Stimulated activated naive CD8-positive, alpha-beta T cell treated with anti-CD3 and anti-CD28 coated beads, Interleukin-15, Interleukin-2, amounts not matched to agents 100 ng/mL and 50 ng/mL, for 24 hours (primary cell): ENCODE data around the gene PPIP5K1.

Experiments used
- H3K27ac Mint-ChIP-seq: one replicate; pipeline ENCODE4 v1.8.0; 2021; ENCODE audit warnings: mild to moderate bottlenecking, mixed read lengths
- H3K27me3 Mint-ChIP-seq: one replicate; pipeline ENCODE4 v1.8.0; 2021; ENCODE audit warnings: mixed read lengths
- H3K36me3 Mint-ChIP-seq: one replicate; pipeline ENCODE4 v1.8.0; 2021; ENCODE audit warnings: low read depth, mixed read lengths
- H3K4me1 Mint-ChIP-seq: one replicate; pipeline ENCODE4 v1.8.0; 2021; ENCODE audit warnings: low read depth, mixed read lengths
- H3K4me3 Mint-ChIP-seq: one replicate; pipeline ENCODE4 v1.8.0; 2021; ENCODE audit warnings: mild to moderate bottlenecking, mixed read lengths
- H3K9me3 Mint-ChIP-seq: one replicate; pipeline ENCODE4 v1.8.0; 2021; ENCODE audit warnings: mixed read lengths

Gene PPIP5K1

DNA sequence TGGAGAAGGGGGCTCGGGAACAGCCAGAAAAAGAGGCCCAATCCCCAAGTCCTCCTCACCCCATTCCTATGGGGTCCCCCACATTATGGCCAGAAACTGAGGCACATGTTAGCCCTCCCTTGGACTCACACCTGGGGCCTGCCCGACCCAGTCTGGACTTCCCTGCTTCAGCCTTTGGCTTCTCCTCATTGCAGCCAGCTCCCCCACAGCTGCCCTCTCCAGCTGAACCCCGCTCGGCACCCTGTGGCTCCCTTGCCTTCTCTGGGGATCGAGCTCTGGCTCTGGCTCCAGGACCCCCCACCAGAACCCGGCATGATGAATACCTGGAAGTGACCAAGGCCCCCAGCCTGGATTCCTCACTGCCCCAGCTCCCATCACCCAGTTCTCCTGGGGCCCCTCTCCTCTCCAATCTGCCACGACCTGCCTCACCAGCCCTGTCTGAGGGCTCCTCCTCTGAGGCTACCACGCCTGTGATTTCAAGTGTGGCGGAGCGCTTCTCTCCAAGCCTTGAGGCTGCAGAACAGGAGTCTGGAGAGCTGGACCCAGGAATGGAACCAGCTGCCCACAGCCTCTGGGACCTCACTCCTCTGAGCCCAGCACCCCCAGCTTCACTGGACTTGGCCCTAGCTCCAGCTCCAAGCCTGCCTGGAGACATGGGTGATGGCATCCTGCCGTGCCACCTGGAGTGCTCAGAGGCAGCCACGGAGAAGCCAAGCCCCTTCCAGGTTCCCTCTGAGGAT is 62.0 kb downstream of the PPIP5K1 start:
- Mint-ChIP-seq H3K4me3 (no peak overlapping the region), H3K27ac (no peak overlapping the region), H3K9me3 (no peaks in the 10 kb centered on the region), H3K27me3 (no peaks in the 10 kb centered on the region), H3K36me3 (no peaks in the 10 kb centered on the region), H3K4me1 (no peaks in the 10 kb centered on the region)

DNA sequence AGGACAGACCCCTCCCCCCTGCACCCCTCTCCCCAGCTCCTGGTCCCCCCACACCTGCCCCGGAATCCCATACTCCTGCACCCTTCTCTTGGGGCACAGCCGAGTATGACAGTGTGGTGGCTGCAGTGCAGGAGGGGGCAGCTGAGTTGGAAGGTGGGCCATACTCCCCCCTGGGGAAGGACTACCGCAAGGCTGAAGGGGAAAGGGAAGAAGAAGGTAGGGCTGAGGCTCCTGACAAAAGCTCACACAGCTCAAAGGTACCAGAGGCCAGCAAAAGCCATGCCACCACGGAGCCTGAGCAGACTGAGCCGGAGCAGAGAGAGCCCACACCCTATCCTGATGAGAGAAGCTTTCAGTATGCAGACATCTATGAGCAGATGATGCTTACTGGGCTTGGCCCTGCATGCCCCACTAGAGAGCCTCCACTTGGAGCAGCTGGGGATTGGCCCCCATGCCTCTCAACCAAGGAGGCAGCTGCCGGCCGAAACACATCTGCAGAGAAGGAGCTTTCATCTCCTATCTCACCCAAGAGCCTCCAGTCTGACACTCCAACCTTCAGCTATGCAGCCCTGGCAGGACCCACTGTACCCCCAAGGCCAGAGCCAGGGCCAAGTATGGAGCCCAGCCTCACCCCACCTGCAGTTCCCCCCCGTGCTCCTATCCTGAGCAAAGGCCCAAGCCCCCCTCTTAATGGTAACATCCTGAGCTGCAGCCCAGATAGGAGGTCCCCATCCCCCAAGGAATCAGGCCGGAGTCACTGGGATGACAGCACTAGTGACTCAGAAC is 62.8 kb downstream of the PPIP5K1 start:
- Mint-ChIP-seq H3K27me3 (no peaks in the 10 kb centered on the region), H3K36me3 (no peaks in the 10 kb centered on the region), H3K9me3 (no peaks in the 10 kb centered on the region), H3K4me3 (no peak overlapping the region), H3K4me1 (no peaks in the 10 kb centered on the region), H3K27ac (no peak overlapping the region)

DNA sequence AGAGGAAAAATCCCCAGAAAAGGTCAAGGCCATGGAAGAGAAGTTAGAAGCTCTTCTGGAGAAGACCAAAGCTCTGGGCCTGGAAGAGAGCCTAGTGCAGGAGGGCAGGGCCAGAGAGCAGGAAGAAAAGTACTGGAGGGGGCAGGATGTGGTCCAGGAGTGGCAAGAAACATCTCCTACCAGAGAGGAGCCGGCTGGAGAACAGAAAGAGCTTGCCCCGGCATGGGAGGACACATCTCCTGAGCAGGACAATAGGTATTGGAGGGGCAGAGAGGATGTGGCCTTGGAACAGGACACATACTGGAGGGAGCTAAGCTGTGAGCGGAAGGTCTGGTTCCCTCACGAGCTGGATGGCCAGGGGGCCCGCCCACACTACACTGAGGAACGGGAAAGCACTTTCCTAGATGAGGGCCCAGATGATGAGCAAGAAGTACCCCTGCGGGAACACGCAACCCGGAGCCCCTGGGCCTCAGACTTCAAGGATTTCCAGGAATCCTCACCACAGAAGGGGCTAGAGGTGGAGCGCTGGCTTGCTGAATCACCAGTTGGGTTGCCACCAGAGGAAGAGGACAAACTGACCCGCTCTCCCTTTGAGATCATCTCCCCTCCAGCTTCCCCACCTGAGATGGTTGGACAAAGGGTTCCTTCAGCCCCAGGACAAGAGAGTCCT is 63.6 kb downstream of the PPIP5K1 start:
- Mint-ChIP-seq H3K36me3 (no peaks in the 10 kb centered on the region), H3K4me3 (no peak overlapping the region), H3K4me1 (no peaks in the 10 kb centered on the region), H3K27ac (no peak overlapping the region), H3K27me3 (no peaks in the 10 kb centered on the region), H3K9me3 (no peaks in the 10 kb centered on the region)

DNA sequence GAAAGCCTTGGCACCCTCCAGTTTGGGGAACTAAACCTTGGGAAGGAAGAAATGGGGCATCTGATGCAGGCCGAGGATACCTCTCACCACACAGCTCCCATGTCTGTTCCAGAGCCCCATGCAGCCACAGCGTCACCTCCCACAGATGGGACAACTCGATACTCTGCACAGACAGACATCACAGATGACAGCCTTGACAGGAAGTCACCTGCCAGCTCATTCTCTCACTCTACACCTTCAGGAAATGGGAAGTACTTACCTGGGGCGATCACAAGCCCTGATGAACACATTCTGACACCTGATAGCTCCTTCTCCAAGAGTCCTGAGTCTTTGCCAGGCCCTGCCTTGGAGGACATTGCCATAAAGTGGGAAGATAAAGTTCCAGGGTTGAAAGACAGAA is 64.9 kb downstream of the PPIP5K1 start:
- no peaks in the 10 kb centered on the region for H3K4me1 Mint-ChIP-seq
- no peaks in the 10 kb centered on the region for H3K36me3 Mint-ChIP-seq
- no peaks in the 10 kb centered on the region for H3K9me3 Mint-ChIP-seq
- H3K27ac Mint-ChIP-seq = no peak overlapping the region
- no peaks in the 10 kb centered on the region for H3K27me3 Mint-ChIP-seq
- no peak overlapping the region for H3K4me3 Mint-ChIP-seq

DNA sequence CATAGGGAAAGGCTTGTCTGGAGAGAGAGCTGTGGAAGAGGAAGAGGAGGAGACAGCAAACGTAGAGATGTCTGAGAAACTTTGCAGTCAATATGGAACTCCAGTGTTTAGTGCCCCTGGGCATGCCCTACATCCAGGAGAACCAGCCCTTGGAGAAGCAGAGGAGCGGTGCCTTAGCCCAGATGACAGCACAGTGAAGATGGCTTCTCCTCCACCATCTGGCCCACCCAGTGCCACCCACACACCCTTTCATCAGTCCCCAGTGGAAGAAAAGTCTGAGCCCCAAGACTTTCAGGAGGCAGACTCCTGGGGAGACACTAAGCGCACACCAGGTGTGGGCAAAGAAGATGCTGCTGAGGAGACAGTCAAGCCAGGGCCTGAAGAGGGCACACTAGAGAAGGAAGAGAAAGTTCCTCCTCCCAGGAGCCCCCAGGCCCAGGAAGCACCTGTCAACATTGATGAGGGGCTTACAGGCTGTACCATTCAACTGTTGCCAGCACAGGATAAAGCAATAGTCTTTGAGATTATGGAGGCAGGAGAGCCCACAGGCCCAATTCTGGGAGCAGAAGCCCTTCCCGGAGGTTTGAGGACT is 65.7 kb downstream of the PPIP5K1 start:
- no peaks in the 10 kb centered on the region for H3K9me3 Mint-ChIP-seq
- H3K27ac Mint-ChIP-seq = no peak overlapping the region
- H3K36me3 Mint-ChIP-seq = no peaks in the 10 kb centered on the region
- H3K4me3 Mint-ChIP-seq = no peak overlapping the region
- no peaks in the 10 kb centered on the region for H3K27me3 Mint-ChIP-seq
- H3K4me1 Mint-ChIP-seq = no peaks in the 10 kb centered on the region

DNA sequence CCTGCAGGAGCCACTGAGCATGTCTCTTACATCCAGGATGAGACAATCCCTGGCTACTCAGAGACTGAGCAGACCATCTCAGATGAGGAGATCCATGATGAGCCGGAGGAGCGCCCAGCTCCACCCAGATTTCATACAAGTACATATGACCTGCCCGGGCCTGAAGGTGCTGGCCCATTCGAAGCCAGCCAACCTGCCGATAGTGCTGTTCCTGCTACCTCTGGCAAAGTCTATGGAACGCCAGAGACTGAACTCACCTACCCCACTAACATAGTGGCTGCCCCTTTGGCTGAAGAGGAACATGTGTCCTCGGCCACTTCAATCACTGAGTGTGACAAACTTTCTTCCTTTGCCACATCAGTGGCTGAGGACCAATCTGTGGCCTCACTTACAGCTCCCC is 66.4 kb downstream of the PPIP5K1 start:
- Mint-ChIP-seq H3K4me1 (peaks cover 2% of the 10 kb centered on the region), H3K27me3 (no peaks in the 10 kb centered on the region), H3K27ac (no peak overlapping the region), H3K9me3 (no peaks in the 10 kb centered on the region), H3K4me3 (no peak overlapping the region), H3K36me3 (no peaks in the 10 kb centered on the region)

DNA sequence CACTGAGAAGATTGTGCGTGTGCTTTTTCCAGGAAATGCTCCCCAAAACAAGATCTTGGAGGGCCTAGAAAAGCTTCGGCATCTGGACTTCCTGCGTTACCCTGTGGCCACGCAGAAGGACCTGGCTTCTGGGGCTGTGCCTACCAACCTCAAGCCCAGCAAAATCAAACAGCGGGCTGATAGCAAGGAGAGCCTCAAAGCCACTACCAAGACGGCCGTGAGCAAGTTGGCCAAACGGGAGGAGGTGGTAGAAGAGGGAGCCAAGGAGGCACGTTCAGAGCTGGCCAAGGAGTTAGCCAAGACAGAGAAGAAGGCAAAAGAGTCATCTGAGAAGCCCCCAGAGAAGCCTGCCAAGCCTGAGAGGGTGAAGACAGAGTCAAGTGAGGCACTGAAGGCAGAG is 67.8 kb downstream of the PPIP5K1 start:
- H3K4me1 Mint-ChIP-seq = peaks cover 16% of the 10 kb centered on the region
- H3K27ac Mint-ChIP-seq = no peak overlapping the region
- peaks cover 7% of the 10 kb centered on the region for H3K27me3 Mint-ChIP-seq
- H3K9me3 Mint-ChIP-seq = no peaks in the 10 kb centered on the region
- no peak overlapping the region for H3K4me3 Mint-ChIP-seq
- H3K36me3 Mint-ChIP-seq = no peaks in the 10 kb centered on the region

DNA sequence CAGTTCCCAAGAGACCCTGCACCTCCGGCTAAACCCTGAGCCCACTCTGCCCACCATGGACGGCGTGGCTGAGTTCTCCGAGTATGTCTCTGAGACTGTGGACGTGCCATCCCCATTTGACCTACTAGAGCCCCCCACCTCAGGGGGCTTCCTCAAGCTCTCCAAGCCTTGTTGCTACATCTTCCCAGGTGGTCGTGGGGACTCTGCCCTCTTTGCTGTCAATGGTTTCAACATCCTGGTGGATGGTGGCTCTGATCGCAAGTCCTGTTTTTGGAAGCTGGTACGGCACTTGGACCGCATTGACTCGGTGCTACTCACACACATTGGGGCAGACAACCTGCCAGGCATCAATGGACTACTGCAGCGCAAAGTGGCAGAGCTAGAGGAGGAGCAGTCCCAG is 68.6 kb downstream of the PPIP5K1 start:
- H3K9me3 Mint-ChIP-seq = no peaks in the 10 kb centered on the region
- H3K27ac Mint-ChIP-seq = no peak overlapping the region
- H3K4me1 Mint-ChIP-seq = peaks cover 22% of the 10 kb centered on the region
- peaks cover 9% of the 10 kb centered on the region for H3K27me3 Mint-ChIP-seq
- H3K4me3 Mint-ChIP-seq = no peak overlapping the region
- no peaks in the 10 kb centered on the region for H3K36me3 Mint-ChIP-seq

DNA sequence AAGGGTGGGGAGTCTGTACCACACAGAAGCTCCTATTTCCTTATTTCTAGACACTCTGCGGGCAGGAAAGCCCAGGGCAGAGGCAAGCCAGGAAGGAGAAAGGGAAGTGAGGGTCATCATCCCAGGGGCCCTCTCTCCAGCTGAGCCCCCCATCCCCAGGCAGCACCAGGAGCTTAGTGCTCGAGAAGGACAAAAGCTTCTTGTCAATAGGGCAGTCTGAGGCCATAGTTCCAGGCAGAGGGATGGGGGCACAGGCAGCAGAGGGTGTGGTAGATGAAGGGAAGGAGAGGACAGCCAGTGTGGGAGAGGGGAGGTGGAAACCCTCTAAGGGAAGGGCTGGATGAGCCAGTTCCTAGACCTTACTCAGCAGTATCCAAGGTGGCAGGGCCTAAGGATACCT is 69.9 kb downstream of the PPIP5K1 start:
- Mint-ChIP-seq H3K4me3 (no peak overlapping the region), H3K27ac (no peak overlapping the region), H3K9me3 (no peaks in the 10 kb centered on the region), H3K27me3 (peaks cover 17% of the 10 kb centered on the region), H3K4me1 (peaks cover 30% of the 10 kb centered on the region), H3K36me3 (no peaks in the 10 kb centered on the region)

DNA sequence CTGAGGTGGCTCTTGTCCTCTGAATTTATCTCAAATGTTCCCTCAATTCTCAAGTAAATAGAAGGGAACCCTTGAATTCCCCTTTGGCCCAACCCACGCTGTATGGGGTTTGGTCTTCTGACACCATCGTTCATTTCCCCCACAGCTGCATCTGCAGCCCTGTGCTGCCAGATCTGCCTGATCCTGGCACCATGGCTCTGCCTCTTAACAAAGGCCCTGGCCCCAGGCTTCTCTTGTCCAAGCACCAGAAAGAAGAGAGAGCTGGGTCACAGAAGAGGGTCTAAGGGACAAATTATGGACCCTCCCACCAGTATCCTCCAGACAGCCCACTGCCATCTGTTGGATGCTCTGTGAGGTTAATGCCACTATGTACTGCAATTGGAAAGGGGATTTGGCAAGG is 70.8 kb downstream of the PPIP5K1 start:
- H3K4me3 Mint-ChIP-seq = no peak overlapping the region
- peaks cover 17% of the 10 kb centered on the region for H3K27me3 Mint-ChIP-seq
- H3K9me3 Mint-ChIP-seq = no peaks in the 10 kb centered on the region
- no peak overlapping the region for H3K27ac Mint-ChIP-seq
- no peaks in the 10 kb centered on the region for H3K36me3 Mint-ChIP-seq
- H3K4me1 Mint-ChIP-seq = peaks cover 35% of the 10 kb centered on the region

DNA sequence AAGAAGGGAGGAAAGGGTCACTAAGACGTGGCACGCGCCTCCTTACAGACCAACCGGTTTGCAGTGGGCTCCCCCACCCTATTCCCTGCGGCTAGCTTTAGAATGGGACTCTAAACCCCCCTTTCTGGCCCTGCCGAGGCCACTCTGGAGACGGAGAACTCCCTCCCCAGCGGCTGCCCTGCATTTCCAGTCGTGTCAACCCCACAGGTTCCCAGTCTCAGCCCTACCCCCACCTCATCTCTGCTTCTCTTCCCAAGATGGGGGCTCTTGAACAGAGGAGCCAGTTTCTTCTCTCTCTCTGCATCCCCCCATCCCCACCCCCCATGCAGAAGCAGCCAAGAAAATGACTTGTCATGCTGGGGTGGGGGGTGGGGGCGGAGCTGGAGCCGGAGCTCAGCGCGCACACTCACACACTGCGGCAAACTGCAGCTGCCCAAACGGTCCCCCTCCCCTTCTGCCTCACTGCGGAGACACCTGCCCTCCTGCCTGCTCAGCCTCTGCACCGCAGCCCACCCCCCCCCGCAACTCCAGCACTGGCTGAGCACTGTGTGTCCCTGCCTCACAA is 71.7 kb downstream of the PPIP5K1 start:
- peak overlapping the region; percentile 37 for H3K27ac Mint-ChIP-seq

DNA sequence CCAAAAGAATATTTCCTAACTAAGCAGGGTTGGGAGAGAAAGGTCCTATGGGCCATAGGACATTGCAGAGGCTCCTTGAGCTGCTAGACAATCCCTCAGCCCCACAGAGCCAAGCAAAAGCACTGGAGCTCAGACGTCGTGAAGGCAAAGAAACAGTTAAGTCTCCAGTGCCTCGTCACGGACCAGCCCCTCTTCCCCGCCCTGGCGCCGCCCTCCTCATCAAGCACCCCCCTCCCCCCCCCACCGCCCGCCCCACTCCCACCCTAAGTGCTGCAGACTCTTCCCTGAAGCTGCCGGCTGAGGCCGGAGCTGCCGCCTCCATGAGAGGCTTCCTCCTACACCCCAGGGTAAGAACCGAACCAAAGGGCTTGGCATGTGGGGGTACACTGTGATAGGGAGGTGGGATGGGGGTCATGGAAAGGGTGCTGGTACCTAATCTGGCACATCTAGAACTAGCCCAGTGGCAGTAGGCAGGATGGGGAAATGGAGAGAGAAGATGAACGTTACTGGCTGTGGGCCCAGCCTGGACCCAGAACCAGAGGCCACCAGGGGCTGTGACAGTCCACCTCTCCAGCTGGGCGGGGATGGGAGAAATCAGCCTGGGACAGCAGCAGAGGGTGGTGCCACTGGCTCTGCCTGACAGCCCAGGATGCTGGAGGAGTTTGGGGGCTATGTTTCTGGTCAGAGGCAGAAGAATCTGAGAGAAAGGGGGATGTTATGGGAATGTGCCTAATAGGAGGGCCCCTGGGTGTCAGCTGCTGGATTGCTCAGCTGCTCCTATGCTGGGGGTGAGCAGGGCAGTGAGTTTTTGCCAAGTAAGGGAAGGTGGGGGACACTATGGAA is 72.4 kb downstream of the PPIP5K1 start, which contains the start of gene MAP1A:
Gene MAP1A, plus strand, starts transcription at position 255 of the 843 bp plus-strand sequence. CDS start 3,866 bp downstream, outside the sequence.
- peaks cover 40% of the 10 kb centered on the region for H3K4me1 Mint-ChIP-seq
- peak within 1 kb of the TSS; percentile 42 for H3K27ac Mint-ChIP-seq
- H3K27me3 Mint-ChIP-seq = peaks cover 19% of the 10 kb centered on the region

More for the DNA sequence above, 71.7 kb downstream of the PPIP5K1 start:
- H3K27me3 Mint-ChIP-seq = peaks cover 17% of the 10 kb centered on the region
- peaks cover 40% of the 10 kb centered on the region for H3K4me1 Mint-ChIP-seq
- no peaks in the 10 kb centered on the region for H3K9me3 Mint-ChIP-seq
- H3K4me3 Mint-ChIP-seq = peak overlapping the region; percentile 59
- H3K36me3 Mint-ChIP-seq = no peaks in the 10 kb centered on the region

DNA sequence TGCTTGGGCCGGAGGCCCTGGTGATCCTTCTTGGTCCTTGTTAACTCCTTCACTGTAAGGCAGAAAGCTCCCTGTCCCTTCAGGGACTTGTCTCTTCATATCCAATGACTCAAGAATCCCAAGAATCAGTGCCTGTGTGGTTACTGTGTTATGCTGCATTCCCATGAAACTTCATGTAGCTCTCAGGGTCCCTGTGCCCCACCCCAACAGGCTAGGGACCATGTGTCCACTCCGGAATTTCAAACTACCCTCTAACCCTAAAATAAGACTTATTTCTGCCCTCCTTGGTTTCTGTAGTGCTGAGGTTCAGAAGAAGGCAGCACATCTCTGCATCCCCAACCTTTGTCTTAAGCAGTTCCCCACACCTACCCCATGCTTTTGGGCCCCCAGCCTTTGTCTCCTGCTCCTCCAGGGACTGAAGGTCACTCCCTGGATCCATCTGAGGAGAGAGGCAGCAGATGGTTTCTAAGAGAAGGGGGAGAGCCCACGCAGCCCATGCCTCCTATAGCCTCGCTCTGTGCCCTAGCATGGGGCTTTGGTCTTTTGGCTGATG is 73.1 kb downstream of the PPIP5K1 start:
- Mint-ChIP-seq H3K27me3 (peaks cover 22% of the 10 kb centered on the region), H3K4me1 (peaks cover 40% of the 10 kb centered on the region), H3K36me3 (no peaks in the 10 kb centered on the region), H3K9me3 (no peaks in the 10 kb centered on the region), H3K4me3 (no peak overlapping the region), H3K27ac (peak overlapping the region; percentile 17)

More for the DNA sequence above, 72.4 kb downstream of the PPIP5K1 start, which contains the start of gene MAP1A:
- H3K36me3 Mint-ChIP-seq = no peaks in the 10 kb centered on the region
- peak within 1 kb of the TSS; percentile 59 for H3K4me3 Mint-ChIP-seq
- H3K9me3 Mint-ChIP-seq = no peaks in the 10 kb centered on the region
